Measurements from ENCODE around the gene TMEM150A.
A peak's percentile ranks its signal among the peaks of the same experiment; 100 is the strongest.

The TMEM150A gene, protein sequence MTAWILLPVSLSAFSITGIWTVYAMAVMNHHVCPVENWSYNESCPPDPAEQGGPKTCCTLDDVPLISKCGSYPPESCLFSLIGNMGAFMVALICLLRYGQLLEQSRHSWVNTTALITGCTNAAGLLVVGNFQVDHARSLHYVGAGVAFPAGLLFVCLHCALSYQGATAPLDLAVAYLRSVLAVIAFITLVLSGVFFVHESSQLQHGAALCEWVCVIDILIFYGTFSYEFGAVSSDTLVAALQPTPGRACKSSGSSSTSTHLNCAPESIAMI

DNA sequence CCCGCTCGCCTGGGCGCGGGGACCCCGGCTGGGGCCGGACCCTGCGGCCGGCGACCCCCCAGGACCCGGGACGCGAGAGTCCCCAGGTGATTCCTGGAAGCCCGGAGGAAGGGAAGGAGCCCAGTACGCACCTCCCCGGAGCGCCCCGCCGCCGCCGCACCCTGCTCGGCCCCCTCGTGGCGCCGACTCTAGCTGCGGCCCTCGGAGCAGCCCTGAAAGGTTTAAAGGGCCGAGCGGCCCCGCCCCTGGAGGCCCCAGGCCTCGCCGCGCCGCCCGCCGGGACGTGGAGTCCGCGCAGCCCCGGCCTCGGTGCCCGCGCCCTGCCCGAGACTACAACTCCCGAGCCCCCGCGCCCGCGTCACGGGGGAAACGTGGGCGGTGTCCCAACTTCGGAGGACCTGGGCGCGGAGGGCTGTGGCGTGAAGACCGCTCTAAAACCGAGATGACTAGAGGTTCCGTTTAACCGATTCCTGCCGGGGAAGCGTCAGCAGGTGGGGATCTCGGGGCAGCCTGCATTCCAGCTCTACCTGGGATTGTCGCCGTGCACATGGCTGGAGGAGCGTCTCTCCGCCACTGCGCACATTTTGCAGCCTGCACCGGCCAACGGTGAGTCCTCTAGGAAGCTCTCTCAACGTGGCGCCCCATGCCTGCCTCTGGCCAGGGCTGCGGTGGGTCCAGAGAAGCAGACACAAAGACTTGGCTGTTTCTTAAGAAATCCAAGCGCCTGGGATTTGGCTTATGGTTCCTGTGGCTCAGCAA, at the start of gene TMEM150A:
TMEM150A (minus strand) TSS at position 223 of the 759 bp plus-strand sequence. CDS start 750 bp downstream, outside the sequence.
- TF ChIP-seq EZH2phosphoT487 (IDR thresholded peaks at IDR 0.05; ENCODE audit: low read depth): no peak
- TF ChIP-seq, protein P1, sequence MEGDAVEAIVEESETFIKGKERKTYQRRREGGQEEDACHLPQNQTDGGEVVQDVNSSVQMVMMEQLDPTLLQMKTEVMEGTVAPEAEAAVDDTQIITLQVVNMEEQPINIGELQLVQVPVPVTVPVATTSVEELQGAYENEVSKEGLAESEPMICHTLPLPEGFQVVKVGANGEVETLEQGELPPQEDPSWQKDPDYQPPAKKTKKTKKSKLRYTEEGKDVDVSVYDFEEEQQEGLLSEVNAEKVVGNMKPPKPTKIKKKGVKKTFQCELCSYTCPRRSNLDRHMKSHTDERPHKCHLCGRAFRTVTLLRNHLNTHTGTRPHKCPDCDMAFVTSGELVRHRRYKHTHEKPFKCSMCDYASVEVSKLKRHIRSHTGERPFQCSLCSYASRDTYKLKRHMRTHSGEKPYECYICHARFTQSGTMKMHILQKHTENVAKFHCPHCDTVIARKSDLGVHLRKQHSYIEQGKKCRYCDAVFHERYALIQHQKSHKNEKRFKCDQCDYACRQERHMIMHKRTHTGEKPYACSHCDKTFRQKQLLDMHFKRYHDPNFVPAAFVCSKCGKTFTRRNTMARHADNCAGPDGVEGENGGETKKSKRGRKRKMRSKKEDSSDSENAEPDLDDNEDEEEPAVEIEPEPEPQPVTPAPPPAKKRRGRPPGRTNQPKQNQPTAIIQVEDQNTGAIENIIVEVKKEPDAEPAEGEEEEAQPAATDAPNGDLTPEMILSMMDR (IDR thresholded peaks at IDR 0.05; ENCODE audit: low read depth, low read length): peak; percentile 17; the same call in 1 of the 2 replicates
- Histone ChIP-seq H3K27ac (ENCODE audit: low read length) (no peak within 1 kb of the TSS), H3K4me3 (ENCODE audit: low read length) (peak within 1 kb of the TSS; percentile 83), H3K9me3 (ENCODE audit: insufficient read depth, low read length) (no peaks in the 10 kb centered on the region), H3K27me3 (ENCODE audit: low read depth, low read length) (no peaks in the 10 kb centered on the region), H2AFZ (ENCODE audit: low read depth, low read length) (peak within 1 kb of the TSS; percentile 78; the same call in 1 of the 2 replicates), H3K79me2 (ENCODE audit: low read length) (no peaks in the 10 kb centered on the region), H3K9ac (ENCODE audit: low read length) (peak within 1 kb of the TSS; percentile 52), H3K4me1 (ENCODE audit: low read length) (no peaks in the 10 kb centered on the region; the same call in 1 of the 2 replicates), H3K36me3 (replicated peaks; ENCODE audit: low read depth, low read length) (peaks cover 7% of the 10 kb centered on the region), H3K4me2 (ENCODE audit: low read length) (peak within 1 kb of the TSS; percentile 93), H4K20me1 (ENCODE audit: insufficient read depth, low read length) (no peaks in the 10 kb centered on the region)

DNA sequence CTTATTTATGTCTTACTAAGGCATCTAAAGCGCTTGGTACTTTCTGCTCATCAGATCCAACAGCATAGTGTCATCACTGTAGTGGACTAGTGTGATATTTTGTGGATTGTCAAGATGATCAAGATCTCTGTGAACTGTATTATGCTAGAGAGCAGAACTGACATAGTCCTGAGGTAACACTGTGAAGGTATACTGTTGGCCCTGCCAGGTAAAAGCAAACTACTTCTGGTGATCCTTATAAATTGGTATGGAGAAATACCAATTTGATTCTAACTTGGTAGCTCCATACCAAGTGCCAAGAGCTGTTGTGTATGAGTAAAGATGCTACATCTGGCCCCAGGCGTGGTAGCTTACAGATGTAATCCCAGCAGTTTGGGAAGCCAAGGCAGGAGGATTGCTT, 49.6 kb upstream of the TMEM150A start:
- H3K9ac ChIP-seq (ENCODE audit: low read length): no peak overlapping the region
- no peak overlapping the region for H2AFZ ChIP-seq (ENCODE audit: low read depth, low read length)

DNA sequence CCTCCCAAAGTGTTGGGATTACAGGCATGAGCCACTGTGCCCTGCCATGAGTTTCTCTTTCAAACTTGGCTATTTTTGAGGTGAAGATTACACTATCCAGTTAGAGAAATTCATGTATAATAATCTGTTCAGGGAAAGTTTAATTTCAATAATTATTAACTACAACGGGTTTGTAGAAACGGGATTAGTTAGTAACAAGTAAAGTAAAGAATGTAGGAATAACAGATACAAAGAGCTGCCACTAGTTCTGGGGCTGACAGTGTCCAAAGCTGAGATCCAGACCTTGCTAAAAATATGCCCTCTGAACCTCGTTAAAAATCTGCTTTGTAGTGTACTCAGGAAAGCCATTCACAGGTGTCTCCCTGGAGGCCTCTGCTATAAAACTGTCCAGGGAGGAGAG, 48.6 kb upstream of the TMEM150A start:
- TF ChIP-seq, protein P1 (IDR thresholded peaks at IDR 0.05; ENCODE audit: low read depth, low read length): no peak
- no peak for TF ChIP-seq EZH2phosphoT487 (IDR thresholded peaks at IDR 0.05; ENCODE audit: low read depth)
- H2AFZ ChIP-seq (ENCODE audit: low read depth, low read length): no peak overlapping the region
- no peaks in the 10 kb centered on the region for H3K79me2 ChIP-seq (ENCODE audit: low read length)
- H3K27me3 ChIP-seq (ENCODE audit: low read depth, low read length): no peaks in the 10 kb centered on the region
- no peak overlapping the region for H3K4me3 ChIP-seq (ENCODE audit: low read length)
- H3K27ac ChIP-seq (ENCODE audit: low read length): no peak overlapping the region
- peaks cover 11% of the 10 kb centered on the region for H4K20me1 ChIP-seq (ENCODE audit: insufficient read depth, low read length)
- no peak overlapping the region for H3K4me2 ChIP-seq (ENCODE audit: low read length)
- H3K9ac ChIP-seq (ENCODE audit: low read length): no peak overlapping the region
- peaks cover 20% of the 10 kb centered on the region for H3K4me1 ChIP-seq (ENCODE audit: low read length)
- H3K36me3 ChIP-seq (replicated peaks; ENCODE audit: low read depth, low read length): peaks cover 49% of the 10 kb centered on the region
- H3K9me3 ChIP-seq (ENCODE audit: insufficient read depth, low read length): no peaks in the 10 kb centered on the region

More for the DNA sequence above, 49.6 kb upstream of the TMEM150A start:
- Histone ChIP-seq H3K27me3 (ENCODE audit: low read depth, low read length) (no peaks in the 10 kb centered on the region), H3K27ac (ENCODE audit: low read length) (no peak overlapping the region), H3K79me2 (ENCODE audit: low read length) (no peaks in the 10 kb centered on the region), H3K4me1 (ENCODE audit: low read length) (peaks cover 18% of the 10 kb centered on the region), H3K4me3 (ENCODE audit: low read length) (no peak overlapping the region), H3K4me2 (ENCODE audit: low read length) (no peak overlapping the region), H3K36me3 (replicated peaks; ENCODE audit: low read depth, low read length) (peaks cover 44% of the 10 kb centered on the region), H3K9me3 (ENCODE audit: insufficient read depth, low read length) (no peaks in the 10 kb centered on the region), H4K20me1 (ENCODE audit: insufficient read depth, low read length) (peaks cover 11% of the 10 kb centered on the region)
- TF ChIP-seq, protein P1 (IDR thresholded peaks at IDR 0.05; ENCODE audit: low read depth, low read length): no peak
- no peak for TF ChIP-seq EZH2phosphoT487 (IDR thresholded peaks at IDR 0.05; ENCODE audit: low read depth)

DNA sequence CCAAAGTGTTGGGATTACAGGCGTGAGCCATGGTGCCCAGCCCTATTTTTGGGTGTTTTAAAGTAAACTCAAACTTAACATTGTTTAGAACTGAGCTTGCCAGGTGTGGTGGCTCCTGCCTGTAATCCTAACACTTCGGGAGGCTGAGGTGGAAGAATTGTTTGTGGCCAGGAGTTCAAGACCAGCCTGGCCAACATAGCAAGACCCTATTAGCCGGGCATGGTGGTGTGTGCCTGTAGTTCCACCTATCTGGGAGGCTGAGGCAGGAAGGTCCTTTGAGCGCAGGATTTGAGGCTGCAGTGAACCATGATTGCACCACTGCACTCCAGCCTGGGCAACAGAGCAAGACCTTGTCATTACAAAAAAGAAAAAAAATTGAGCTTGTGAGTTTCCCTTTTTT, 48.0 kb upstream of the TMEM150A start:
- Histone ChIP-seq H3K27me3 (ENCODE audit: low read depth, low read length) (no peaks in the 10 kb centered on the region), H2AFZ (ENCODE audit: low read depth, low read length) (no peak overlapping the region), H3K4me1 (ENCODE audit: low read length) (peaks cover 20% of the 10 kb centered on the region), H3K27ac (ENCODE audit: low read length) (no peak overlapping the region), H3K4me3 (ENCODE audit: low read length) (no peak overlapping the region), H3K9ac (ENCODE audit: low read length) (no peak overlapping the region), H3K9me3 (ENCODE audit: insufficient read depth, low read length) (no peaks in the 10 kb centered on the region), H3K4me2 (ENCODE audit: low read length) (no peak overlapping the region), H4K20me1 (ENCODE audit: insufficient read depth, low read length) (peaks cover 11% of the 10 kb centered on the region), H3K36me3 (replicated peaks; ENCODE audit: low read depth, low read length) (peaks cover 55% of the 10 kb centered on the region), H3K79me2 (ENCODE audit: low read length) (no peaks in the 10 kb centered on the region)
- TF ChIP-seq, protein P1 (IDR thresholded peaks at IDR 0.05; ENCODE audit: low read depth, low read length): no peak
- TF ChIP-seq EZH2phosphoT487 (IDR thresholded peaks at IDR 0.05; ENCODE audit: low read depth): no peak
